IPS DF 19.7 (cell line): ENCODE measurements around the gene APOL1.
A peak's percentile ranks its signal among the peaks of the same experiment; 100 is the strongest.
"Not testable (repeated sequence)": the region's sequence is repeated elsewhere in the genome, so short reads cannot be mapped to it uniquely, and the experiment has no call there.

Experiments used
- DNase-seq: peaks from one replicate; pipeline ENCODE4 v3.0.0-alpha.2; 2013; ENCODE audit warnings: low read depth, low spot score

The APOL1 gene

GRCh38 chr22:36225333-36225922, 27.5 kb upstream of the APOL1 start:
- DNase-seq = no peak

- DNase-seq = no peak
Measured at GRCh38 chr22:36226189-36226588, 26.7 kb upstream of the APOL1 start.

DNA sequence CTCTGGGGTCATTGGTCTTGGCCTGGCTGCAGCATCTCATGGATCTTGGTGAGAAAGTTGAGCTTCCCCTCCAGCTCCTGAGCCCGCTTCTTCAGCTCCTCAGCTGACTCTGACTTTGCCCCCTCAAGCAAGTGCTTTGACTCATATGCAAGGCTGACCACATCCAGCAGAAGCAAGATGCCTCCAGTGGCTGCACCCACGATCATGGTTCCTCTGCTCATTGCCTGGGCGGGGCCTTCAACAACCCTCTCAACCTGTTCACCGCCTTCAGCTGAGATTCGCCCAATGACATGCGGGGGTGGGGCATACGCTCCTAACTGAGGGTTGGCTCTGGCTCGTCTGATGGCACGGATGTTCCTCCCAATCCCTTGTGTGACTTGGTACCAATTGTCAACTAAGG, 25.5 kb upstream of the APOL1 start:
- DNase-seq = no peak

DNA sequence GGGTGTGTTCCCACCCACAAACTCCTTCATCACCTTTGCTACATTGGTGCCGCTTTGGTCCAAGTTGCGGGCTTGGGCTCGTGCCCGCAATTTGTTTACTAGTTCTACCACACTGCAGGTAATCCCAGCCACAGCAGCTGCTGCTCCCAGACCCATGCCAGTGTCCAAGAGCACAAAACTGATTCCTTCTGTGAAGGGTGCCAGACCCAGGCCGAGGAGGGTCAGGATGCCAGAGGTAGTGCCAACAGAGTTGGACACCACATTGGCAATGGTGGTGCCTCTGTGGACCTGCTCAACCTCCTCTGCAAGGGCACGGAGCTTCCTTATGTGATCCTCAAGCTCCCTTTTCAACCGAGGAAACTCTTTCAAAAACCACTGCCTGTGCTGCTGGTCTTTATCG, 25.1 kb upstream of the APOL1 start:
- DNase-seq = no peak

DNA sequence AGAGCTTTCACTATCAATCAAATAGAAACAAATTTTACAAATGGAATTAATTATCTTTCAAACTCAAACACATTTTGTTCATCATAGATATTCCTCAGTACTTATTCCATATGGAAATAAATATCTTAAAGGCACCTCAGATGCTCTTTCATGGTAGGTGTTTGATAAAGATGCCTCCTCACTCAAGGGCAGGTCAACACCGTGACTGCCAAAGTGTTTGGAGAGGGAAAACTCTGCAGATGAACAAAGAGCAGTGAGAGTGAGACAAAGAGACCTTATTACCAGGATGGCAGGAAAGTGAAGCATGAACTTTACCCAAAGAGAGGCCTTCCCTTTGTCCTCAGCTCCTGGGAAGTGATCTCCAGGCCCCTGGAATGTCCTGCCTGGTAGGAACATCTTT, 24.6 kb upstream of the APOL1 start:
- not testable (repeated sequence) for DNase-seq

DNA sequence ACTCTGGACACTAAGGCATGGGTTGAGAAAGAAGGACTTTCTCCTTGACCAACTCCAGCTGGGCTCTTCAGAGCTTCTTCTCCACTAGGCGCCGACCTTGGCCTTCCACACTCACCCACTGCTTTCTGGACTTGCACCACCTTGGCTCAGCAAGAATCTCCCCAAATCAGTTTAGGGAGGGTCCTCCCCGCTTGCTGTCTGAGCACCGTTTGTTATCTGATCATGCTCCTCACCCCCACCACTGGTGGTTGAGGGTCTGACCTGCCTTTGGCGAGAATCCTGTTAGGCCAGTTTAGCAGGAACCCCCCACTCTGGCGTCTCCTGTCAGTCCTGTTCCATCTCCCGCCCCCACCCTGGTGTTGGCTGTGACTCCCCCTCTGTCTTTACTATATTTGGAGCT, 24.0 kb upstream of the APOL1 start:
- no peak for DNase-seq

GRCh38 chr22:36229649-36230048, 23.3 kb upstream of the APOL1 start:
- not testable (repeated sequence) for DNase-seq

DNA sequence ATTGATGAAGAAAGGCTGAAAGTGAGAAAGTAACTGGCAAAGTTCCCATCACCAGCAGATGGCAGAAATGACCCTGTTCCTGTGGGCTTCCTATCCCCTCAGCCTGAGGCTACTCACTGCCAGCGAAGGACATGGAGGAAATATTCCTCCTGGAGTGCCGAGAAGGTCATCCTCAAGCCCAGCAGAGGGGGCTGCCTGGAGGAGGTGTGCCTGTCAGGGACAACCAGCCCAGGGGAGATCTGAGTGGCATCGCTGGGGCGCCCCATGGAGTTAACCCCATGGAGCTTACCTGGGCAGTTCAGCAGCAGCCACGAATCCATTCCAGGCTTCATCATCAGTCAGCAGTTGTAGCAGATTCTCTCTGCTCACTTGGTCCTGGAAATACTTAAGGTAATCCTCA, 21.9 kb upstream of the APOL1 start:
- DNase-seq = not testable (repeated sequence)

DNA sequence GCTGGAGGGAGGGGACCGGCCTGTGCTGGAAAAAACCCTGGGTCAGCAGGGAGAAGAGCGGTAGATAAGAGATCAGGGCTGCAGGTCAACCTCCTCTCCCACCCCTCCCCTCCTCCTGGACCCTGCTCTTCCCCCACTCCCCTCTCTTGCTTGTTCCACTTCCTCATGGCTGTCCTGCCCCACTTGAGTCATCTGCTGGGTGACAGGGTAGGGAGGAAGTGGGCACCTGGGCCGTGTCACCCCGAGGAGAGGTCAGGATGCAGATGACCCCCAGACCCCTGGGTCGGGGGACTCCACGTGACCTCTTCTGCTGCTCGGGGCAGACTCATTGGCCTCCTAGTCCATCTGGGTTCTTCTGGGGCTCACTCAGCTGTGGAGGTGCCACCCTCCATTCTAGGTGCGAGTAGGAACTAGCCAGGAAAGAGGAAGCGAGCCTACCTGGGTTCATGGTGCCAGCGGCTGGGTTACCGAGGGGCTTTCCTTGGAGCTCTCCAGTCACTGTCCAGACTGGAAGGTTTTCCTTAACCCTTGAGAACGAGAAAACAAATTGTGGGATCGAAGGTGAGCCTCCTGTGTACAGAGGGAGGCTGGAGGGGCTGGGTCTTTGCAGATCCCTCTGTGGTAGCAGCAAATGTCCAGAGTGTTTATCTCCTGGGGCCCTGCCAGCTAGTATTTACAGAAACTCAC, 20.1 kb upstream of the APOL1 start:
- DNase-seq = no peak

GRCh38 chr22:36233796-36234195, 19.1 kb upstream of the APOL1 start:
- no peak for DNase-seq

GRCh38 chr22:36234213-36234612, 18.7 kb upstream of the APOL1 start:
- no peak for DNase-seq

GRCh38 chr22:36234919-36235318, 18.0 kb upstream of the APOL1 start:
- no peak for DNase-seq

DNA sequence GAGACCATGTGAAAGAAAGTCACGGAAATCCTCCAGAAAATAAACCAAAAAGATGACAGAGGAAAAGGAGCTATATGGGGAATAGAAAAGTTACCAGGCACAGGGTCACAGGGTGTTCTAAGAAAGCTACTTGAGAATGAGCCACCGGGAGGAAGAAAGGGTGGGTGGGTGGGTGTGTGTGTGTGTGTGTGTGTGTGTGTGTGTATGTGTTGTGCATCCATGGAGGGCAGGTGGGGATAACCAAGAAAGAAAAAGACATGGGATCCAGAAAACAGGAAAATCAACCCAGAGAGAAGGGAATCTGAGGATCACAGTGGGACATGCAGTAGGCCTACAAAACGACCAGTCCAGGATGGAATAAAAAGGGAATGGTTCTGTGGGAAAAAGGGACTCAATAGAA, 17.3 kb upstream of the APOL1 start:
- DNase-seq = no peak

DNA sequence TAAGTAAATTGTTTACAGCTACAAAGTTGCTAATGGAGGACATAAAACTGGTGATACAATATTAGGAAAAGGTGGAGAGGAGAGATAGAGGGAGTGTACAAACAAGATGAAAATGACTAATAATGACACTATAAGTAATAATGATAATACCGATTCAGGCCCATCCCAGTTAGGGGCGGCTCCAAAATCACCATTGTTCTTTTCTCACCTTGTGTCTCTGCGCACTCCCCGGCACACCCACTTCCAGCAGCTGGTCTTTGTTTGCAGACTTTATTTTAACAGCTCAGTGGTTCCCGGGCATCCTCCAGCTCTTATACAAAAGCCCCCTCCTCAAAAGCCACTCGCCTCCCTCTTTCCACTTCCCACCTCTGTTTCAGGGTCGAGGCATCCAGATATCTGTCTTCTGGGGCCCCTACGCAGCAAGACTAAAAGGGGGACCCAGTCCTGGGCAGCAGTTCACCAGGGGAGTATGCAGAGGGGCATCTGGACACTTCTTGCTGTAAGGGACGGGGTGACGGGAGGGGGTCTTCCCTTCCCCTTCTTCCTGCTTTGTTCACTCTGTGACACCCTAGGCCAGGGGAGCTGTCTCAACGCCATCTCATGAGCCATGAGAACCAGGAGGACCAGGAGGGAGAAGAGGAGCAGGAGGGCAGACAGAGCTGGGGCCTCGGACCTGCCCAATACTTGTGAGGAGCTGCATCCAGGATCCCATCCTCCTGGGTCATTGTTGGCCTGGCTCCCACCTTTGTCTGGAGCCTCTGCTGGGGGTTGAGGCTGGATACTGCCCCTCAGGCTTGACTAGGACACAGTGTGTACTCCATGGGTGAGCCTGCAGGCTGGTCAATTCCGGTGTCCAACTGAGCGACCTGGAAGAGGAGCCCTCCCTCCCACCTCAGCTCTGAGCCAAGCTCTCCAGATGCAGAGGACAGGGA, 16.3 kb upstream of the APOL1 start:
- no peak for DNase-seq

DNA sequence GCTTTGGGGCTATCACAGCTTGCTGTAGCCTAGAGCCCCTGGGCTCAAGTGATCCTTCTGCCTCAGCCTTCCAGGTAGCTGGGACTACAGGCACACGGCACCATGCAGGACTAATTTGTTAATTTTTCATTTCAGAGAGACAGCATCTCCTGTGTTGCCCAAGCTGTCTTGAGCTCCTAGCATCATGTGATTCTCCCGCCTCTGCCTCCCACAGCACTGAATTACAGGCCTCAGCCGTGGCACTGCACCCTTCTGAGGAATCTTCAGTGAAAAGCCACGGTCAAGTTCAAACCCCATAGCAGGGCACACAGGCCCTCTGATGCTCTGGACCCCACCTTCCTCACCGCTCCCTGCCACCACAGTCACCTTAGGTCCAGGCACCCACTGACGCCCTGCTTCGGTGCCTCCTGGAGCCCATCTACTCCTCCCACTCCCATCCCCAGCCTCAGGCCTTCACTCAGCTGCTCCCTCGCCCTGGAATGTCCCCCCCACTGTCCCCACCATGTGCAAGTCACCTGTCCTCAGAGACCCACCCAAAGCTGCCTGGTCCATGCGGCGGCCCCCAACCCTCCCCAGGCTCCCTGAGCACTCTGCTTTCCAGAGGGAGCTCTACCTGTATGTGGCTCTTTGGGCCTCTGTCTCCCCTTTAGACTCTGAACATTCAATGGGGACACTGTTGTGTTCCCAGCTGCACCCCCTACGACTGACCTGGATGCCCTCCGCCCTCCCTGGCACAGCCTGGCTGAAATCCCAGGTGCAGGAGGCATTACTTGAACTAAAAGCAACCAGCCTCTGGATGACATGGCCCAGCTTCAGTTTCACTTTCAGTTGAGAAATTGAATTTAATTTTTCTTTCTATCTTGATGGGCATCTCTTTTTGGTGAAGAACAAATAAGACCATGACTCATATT, 15.2 kb upstream of the APOL1 start:
- no peak for DNase-seq

DNA sequence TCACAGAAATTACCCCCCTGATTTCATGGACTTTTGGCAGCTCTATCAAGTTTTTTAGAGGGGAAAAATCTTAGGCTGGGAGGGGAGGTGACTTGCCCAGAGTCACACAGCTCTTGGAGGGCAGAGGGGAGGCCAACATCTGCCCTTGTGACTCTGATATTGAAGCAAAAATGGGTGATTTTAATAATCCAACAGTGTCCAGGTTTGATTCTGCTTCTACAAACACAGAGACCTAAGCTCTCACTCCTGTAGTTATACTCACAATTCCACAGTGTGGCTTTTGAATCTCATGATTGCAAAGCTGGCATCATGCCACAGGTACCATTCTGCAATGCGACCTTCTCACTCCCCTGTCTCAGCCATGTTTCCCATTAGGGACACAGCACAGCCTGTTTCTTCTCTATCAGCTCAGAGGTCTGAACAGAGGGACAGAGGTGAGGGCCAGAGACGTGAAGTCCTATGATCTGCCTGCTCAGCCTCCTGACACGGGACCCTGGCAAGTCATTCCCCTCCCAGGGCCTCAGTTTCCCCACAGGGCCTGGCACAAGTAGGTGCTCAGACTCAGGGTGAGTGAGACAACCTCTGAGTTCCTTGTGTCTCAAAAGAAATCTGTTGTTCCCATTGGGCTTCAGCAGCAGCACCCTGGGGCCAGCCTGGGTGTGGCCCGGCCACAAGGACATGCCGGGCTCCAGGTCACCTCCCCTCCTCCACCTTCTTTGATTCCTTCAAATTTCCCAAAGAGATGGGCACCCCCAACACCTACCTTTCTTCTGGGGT, 14.4 kb upstream of the APOL1 start:
- no peak for DNase-seq

- no peak for DNase-seq
Measured at GRCh38 chr22:36239150-36239400, 13.9 kb upstream of the APOL1 start.

DNA sequence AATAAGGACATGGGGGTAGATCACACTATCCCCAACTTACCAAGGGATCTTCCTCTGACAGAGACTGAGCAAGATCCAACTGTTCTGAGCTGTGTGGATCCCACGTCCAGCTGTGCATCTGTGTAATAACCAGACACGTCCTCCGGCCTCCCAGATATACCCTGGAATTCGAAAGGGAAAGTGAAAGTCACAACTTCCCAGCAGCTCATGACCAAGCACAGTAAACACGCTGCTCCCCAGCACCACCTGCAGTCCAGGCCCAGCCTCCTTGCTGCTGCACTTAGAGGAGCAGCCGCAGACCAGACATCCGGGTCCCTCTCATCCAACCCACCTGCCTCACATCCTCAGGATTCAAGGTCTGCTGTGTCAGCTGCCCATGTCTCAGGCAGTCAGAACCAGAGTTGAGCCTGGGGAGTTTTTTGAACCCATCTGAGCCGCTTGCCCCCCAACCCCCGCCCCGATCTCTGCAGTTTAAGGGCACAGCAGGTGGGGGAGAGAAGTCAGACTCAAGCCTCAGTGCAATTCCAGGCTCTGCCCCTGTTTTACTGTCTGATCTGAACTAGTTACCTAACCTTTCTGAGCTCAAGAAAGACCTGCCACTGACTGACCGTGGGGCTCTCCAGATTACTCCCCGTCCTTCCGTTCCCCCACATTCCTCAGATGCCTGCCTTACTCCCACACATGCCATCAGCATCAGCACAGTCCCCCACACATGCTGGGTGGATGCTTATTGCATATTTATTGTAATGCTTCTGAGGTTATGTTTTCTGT, 13.3 kb upstream of the APOL1 start, which contains the start of gene APOL2:
Gene APOL2 (minus strand): TSS at position 127 of the 771 bp plus-strand sequence. CDS start 6,365 bp downstream, outside the sequence.
- DNase-seq = peak; percentile 90

GRCh38 chr22:36243986-36244385, 8.9 kb upstream of the APOL1 start:
- no peak for DNase-seq
